Neutrophil (primary cell): ENCODE data around the gene F2R.

Experiments
- H3K27ac ChIP-seq: fragments of 200-600 bp; sonication (generic); 2 replicates; pipeline ENCODE4 v1.5.1; 2016; ENCODE audit warnings: mild to moderate bottlenecking, moderate library complexity
- H3K27me3 ChIP-seq: fragments of 200-600 bp; sonication (generic); 2 replicates; pipeline ENCODE4 v1.6.0; 2016; ENCODE audit warnings: mild to moderate bottlenecking
- H3K36me3 ChIP-seq: fragments of 200-600 bp; sonication (generic); 2 replicates; pipeline ENCODE4 v1.5.1; 2017
- H3K4me1 ChIP-seq, 2 experiments: fragments of 200-600 bp in 1 of 2; sonication (generic) in 1 of 2; 1 replicate in 1 of 2; 2 replicates in 1 of 2; pipeline versions ENCODE4 v1.5.1 to v1.6.1; 2013 to 2016; ENCODE audit warnings: low read depth in 1 of 2, low read length in 1 of 2, mild to moderate bottlenecking in 1 of 2, moderate library complexity in 1 of 2; ENCODE audit not compliant: control insufficient read depth in 1 of 2, insufficient read depth in 1 of 2
- H3K4me3 ChIP-seq, 2 experiments: fragments of 200-600 bp in 1 of 2; sonication (generic) in 1 of 2; 1 replicate in 1 of 2; 2 replicates in 1 of 2; pipeline ENCODE4 v1.5.1; 2013 to 2016; ENCODE audit warnings: low read depth in 1 of 2, low read length in 1 of 2, mild to moderate bottlenecking in 1 of 2, moderate library complexity in 1 of 2
- H3K9me3 ChIP-seq: fragments of 200-600 bp; sonication (generic); 2 replicates; pipeline ENCODE4 v1.5.1; 2016
- TF ChIP-seq, protein P1 (sequence below): fragments of 200-600 bp; sonication (generic); IDR thresholded peaks from 2 replicates; pipeline ENCODE4 v1.5.1; 2016; ENCODE audit warnings: antibody characterized with exemption

The F2R gene

DNA sequence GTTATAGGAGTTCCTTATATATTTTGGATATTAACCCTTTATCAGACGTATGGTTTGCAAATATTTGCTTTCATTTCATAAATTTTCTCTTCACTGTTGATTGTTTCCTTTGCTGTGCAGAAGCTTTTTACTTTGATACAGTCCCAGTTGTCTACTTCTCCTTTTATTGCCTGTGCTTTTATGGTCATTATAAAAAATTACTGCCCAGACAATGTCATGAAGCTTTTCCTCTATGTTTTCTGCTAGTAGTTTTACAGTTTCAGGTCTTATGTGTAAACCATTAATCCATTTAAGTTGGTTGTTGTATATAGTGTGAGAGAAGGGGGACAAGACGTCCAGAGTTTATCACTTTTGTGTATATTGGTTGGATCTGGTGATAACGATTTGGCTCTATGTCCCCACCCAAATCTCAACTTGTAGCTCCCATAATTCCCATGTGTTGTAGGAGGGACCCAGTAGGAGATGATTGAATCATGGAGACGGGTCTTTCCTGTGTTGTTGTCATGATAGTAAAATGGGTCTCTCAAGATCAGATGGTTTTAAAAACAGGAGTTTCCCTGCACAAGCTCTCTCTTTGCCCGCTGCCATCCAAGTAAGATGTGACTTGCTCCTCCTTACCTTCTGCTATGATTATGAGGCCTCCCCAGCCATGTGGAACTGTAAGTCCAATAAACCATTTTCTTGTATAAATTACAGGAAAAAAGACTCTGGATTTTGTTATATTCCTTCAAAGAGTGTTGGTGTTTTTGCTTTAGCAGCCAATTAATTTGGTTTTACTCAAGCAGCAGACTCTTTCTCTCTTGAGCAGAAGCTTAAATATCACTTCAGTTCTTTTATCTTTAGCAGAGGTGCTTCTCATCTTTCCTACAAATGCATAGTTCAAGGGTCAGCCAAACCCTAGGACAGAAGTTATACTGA lies 13.7 kb downstream of the F2R start:
- H3K4me1 ChIP-seq, result no peaks in the 10 kb centered on the region
- TF ChIP-seq, protein P1, sequence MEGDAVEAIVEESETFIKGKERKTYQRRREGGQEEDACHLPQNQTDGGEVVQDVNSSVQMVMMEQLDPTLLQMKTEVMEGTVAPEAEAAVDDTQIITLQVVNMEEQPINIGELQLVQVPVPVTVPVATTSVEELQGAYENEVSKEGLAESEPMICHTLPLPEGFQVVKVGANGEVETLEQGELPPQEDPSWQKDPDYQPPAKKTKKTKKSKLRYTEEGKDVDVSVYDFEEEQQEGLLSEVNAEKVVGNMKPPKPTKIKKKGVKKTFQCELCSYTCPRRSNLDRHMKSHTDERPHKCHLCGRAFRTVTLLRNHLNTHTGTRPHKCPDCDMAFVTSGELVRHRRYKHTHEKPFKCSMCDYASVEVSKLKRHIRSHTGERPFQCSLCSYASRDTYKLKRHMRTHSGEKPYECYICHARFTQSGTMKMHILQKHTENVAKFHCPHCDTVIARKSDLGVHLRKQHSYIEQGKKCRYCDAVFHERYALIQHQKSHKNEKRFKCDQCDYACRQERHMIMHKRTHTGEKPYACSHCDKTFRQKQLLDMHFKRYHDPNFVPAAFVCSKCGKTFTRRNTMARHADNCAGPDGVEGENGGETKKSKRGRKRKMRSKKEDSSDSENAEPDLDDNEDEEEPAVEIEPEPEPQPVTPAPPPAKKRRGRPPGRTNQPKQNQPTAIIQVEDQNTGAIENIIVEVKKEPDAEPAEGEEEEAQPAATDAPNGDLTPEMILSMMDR, result no peak
- no peak overlapping the region for H3K4me3 ChIP-seq
- no peaks in the 10 kb centered on the region for H3K36me3 ChIP-seq
- H3K27me3 ChIP-seq, result no peaks in the 10 kb centered on the region
- H3K27ac ChIP-seq, result no peak overlapping the region
- peaks cover 10% of the 10 kb centered on the region for H3K9me3 ChIP-seq

DNA sequence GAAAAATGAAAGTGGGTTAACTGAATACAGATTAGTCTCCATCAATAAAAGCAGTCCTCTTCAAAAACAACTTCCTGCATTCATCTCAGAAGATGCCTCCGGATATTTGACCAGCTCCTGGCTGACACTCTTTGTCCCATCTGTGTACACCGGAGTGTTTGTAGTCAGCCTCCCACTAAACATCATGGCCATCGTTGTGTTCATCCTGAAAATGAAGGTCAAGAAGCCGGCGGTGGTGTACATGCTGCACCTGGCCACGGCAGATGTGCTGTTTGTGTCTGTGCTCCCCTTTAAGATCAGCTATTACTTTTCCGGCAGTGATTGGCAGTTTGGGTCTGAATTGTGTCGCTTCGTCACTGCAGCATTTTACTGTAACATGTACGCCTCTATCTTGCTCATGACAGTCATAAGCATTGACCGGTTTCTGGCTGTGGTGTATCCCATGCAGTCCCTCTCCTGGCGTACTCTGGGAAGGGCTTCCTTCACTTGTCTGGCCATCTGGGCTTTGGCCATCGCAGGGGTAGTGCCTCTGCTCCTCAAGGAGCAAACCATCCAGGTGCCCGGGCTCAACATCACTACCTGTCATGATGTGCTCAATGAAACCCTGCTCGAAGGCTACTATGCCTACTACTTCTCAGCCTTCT lies 16.6 kb downstream of the F2R start:
- TF ChIP-seq, protein P1, result no peak
- peaks cover 10% of the 10 kb centered on the region for H3K9me3 ChIP-seq
- H3K27ac ChIP-seq, result no peak overlapping the region
- no peaks in the 10 kb centered on the region for H3K27me3 ChIP-seq
- H3K36me3 ChIP-seq, result no peaks in the 10 kb centered on the region
- H3K4me3 ChIP-seq, result no peak overlapping the region
- H3K4me1 ChIP-seq, result no peaks in the 10 kb centered on the region

DNA sequence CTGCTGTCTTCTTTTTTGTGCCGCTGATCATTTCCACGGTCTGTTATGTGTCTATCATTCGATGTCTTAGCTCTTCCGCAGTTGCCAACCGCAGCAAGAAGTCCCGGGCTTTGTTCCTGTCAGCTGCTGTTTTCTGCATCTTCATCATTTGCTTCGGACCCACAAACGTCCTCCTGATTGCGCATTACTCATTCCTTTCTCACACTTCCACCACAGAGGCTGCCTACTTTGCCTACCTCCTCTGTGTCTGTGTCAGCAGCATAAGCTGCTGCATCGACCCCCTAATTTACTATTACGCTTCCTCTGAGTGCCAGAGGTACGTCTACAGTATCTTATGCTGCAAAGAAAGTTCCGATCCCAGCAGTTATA lies 17.1 kb downstream of the F2R start:
- H3K4me1 ChIP-seq, result no peaks in the 10 kb centered on the region
- no peak overlapping the region for H3K27ac ChIP-seq
- H3K27me3 ChIP-seq, result no peaks in the 10 kb centered on the region
- no peaks in the 10 kb centered on the region for H3K36me3 ChIP-seq
- H3K9me3 ChIP-seq, result peaks cover 10% of the 10 kb centered on the region
- TF ChIP-seq, protein P1, result no peak
- H3K4me3 ChIP-seq, result no peak overlapping the region

DNA sequence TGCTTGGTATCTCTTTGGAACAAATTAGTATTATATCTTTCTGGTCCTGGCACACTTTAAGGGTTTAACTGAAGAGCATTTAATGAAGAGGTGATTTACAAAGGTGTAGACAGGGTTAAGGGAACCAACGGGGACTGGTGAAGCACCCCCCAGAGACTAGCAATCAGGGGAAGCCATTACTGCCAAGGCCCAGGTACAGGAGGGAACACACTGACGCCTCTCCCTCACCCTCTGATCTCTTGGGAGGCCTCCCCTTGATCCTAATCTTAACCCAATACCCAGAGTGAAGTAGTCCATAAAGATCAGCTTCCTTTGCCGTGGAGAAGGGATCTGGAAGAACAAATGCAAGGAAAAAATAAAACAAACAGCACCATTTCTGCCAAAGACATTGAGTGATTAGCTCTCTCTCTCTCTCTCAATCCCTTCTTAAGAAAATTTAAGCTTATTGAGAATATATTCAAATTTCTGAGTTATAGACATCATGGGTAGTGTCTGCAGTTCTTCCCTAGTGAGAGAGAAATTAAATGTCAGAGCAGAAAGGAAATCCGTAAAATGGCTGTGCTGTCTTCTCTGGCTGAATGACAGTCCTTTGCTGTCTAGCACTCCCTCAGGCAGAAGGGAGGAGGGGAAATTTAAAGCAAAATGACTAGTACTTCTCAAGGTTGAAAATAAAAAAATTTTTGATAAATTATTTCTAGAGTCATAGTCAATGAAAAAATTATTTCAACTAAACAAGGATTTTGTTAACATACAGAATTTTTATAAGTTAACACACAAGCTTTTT lies 20.0 kb downstream of the F2R start:
- H3K4me3 ChIP-seq, result no peak overlapping the region
- TF ChIP-seq, protein P1, result no peak
- H3K27me3 ChIP-seq, result no peaks in the 10 kb centered on the region
- no peaks in the 10 kb centered on the region for H3K4me1 ChIP-seq
- no peak overlapping the region for H3K27ac ChIP-seq
- no peaks in the 10 kb centered on the region for H3K9me3 ChIP-seq
- no peaks in the 10 kb centered on the region for H3K36me3 ChIP-seq

DNA sequence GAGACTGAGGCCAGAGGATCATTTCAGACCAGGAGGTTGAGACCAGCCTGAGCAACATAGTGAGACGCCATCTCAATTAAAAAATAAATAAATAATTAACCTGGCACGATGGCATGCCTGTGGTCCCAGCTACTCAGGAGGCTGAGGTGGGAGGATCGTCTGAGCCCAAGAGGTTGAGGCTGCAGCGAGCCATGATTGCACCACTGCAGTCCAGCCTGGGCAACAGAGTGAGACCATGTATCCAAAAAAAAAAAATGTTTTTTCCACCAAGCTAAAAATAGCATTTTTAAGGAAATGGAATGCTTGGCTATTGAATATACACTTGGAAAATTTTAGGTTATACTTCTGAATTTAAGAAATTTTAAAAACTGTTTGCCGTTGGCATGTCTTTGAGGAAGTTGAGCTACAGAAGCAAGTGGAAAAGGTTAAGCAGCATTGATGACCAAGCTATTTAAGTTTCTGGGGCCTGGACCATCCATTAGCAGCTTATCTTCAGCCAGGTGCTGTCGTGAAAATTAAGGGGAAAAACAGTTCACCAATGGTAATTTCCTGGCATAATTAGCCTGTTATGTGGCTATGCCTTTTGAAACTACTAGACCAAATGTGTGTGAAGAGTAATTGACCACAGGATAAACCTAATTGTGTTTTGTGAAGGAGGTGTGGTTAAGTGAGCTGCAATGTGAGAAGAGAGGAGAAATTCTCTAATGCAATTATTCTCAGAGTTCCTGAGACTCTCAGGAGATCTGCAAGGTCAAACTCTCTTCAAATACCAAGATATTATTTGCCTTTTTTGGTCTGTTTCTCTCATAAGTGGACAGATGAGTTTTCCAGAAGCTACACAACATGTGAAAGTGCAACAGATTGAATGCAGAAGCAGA lies 21.0 kb downstream of the F2R start:
- no peaks in the 10 kb centered on the region for H3K36me3 ChIP-seq
- TF ChIP-seq, protein P1, result no peak
- H3K27ac ChIP-seq, result no peak overlapping the region
- no peaks in the 10 kb centered on the region for H3K4me1 ChIP-seq
- no peak overlapping the region for H3K4me3 ChIP-seq
- H3K9me3 ChIP-seq, result no peaks in the 10 kb centered on the region
- no peaks in the 10 kb centered on the region for H3K27me3 ChIP-seq
